Lung microvascular endothelial cell (primary cell): ENCODE results near the gene LAPTM5. TPM values are rescaled to one million over a fixed set of nuclear protein-coding genes. Genes with fewer than 3 reads are reported as not detected.
"Not testable (repeated sequence)": the region's sequence is repeated elsewhere in the genome, so short reads cannot be mapped to it uniquely, and the experiment has no call there.

Experiments used
- DNase-seq, 2 donors: peaks; one replicate each; pipeline versions ENCODE4 v3.0.0 to v3.0.0-alpha.2; 2010; ENCODE audit warnings: low read depth in 2 of 2
- total RNA-seq: library from RNA; depleted of rRNA; stranded (reverse); fragments of >200 nt; gene quantifications from 2 replicates; pipeline ENCODE4 v1.2.1, GENCODE V29; 2014

Gene LAPTM5
- 33.8 and 66.7 TPM in 2 replicates for total RNA-seq

- DNase-seq = peak; percentile 39 to 60
Observed at GRCh38 chr1:30757352-30758120, at the start of gene LAPTM5. Gene LAPTM5 (minus strand): TSS chr1:30757774. CDS start chr1:30757745, 29 bp downstream.

- no peak for DNase-seq
Observed at GRCh38 chr1:30806381-30807317, 49.1 kb upstream of the LAPTM5 start.

GRCh38 chr1:30805304-30806003 lies 47.9 kb upstream of the LAPTM5 start:
- no peak for DNase-seq

- no peak for DNase-seq
Observed at GRCh38 chr1:30804822-30805221, 47.2 kb upstream of the LAPTM5 start.

- DNase-seq = no peak
Observed at GRCh38 chr1:30804352-30804751, 46.8 kb upstream of the LAPTM5 start.

GRCh38 chr1:30803562-30803961 lies 46.0 kb upstream of the LAPTM5 start:
- no peak for DNase-seq

- DNase-seq = peak; percentile 58 to 77
Observed at GRCh38 chr1:30801771-30802198, 44.2 kb upstream of the LAPTM5 start.

- DNase-seq = no peak
Observed at GRCh38 chr1:30799233-30799511, 41.6 kb upstream of the LAPTM5 start.

- DNase-seq = no peak
Observed at GRCh38 chr1:30798389-30799232, 41.0 kb upstream of the LAPTM5 start.

- no peak for DNase-seq
Observed at GRCh38 chr1:30795026-30795425, 37.5 kb upstream of the LAPTM5 start.

- no peak for DNase-seq
Observed at GRCh38 chr1:30794260-30794659, 36.7 kb upstream of the LAPTM5 start.

- DNase-seq = no peak
Observed at GRCh38 chr1:30793209-30793608, 35.6 kb upstream of the LAPTM5 start.

GRCh38 chr1:30791868-30792267 lies 34.3 kb upstream of the LAPTM5 start:
- DNase-seq = no peak

- DNase-seq = no peak
Observed at GRCh38 chr1:30790850-30791778, 33.5 kb upstream of the LAPTM5 start.

GRCh38 chr1:30790256-30790525 lies 32.6 kb upstream of the LAPTM5 start:
- not testable (repeated sequence) for DNase-seq

- no peak for DNase-seq
Observed at GRCh38 chr1:30789388-30790255, 32.0 kb upstream of the LAPTM5 start.

- DNase-seq = no peak
Observed at GRCh38 chr1:30788580-30789387, 31.2 kb upstream of the LAPTM5 start.

GRCh38 chr1:30787856-30788495 lies 30.4 kb upstream of the LAPTM5 start:
- no peak for DNase-seq
